HG03175 (cell line): ENCODE results near the gene STOX1.
"Not testable (repeated sequence)": the region's sequence is repeated elsewhere in the genome, so short reads cannot be mapped to it uniquely, and the experiment has no call there.

Experiments used
- ATAC-seq: cut with Tn5 transposase; IDR thresholded peaks from one replicate; pipeline ENCODE4 v1.9.1; 2021; ENCODE audit warnings: mild to moderate bottlenecking, moderate library complexity; ENCODE audit not compliant: unreplicated experiment

Gene STOX1

GRCh38 chr10:68826764-68827591 is at the start of gene STOX1:
Gene STOX1, plus strand, starts transcription at chr10:68827531. Its CDS starts 93 bp downstream, at chr10:68827624.
- ATAC-seq: peak; percentile 67

- no peak for ATAC-seq
Measured at GRCh38 chr10:68781613-68782574, 45.4 kb upstream of the STOX1 start.

- ATAC-seq: no peak
Measured at GRCh38 chr10:68784476-68784875, 42.9 kb upstream of the STOX1 start.

- ATAC-seq: no peak
Measured at GRCh38 chr10:68787813-68788212, 39.5 kb upstream of the STOX1 start.

- no peak for ATAC-seq
Measured at GRCh38 chr10:68790476-68790875, 36.9 kb upstream of the STOX1 start.

- no peak for ATAC-seq
Measured at GRCh38 chr10:68792115-68792514, 35.2 kb upstream of the STOX1 start.

GRCh38 chr10:68795886-68796532 is 31.3 kb upstream of the STOX1 start:
- no peak for ATAC-seq

GRCh38 chr10:68796605-68797004 is 30.7 kb upstream of the STOX1 start:
- no peak for ATAC-seq

GRCh38 chr10:68800211-68800610 is 27.1 kb upstream of the STOX1 start:
- no peak for ATAC-seq

GRCh38 chr10:68804692-68805091 is 22.6 kb upstream of the STOX1 start:
- ATAC-seq: no peak

GRCh38 chr10:68810830-68811229 is 16.5 kb upstream of the STOX1 start:
- ATAC-seq: not testable (repeated sequence)

GRCh38 chr10:68811314-68812009 is 15.9 kb upstream of the STOX1 start:
- no peak for ATAC-seq

- no peak for ATAC-seq
Measured at GRCh38 chr10:68812420-68812819, 14.9 kb upstream of the STOX1 start.

- ATAC-seq: no peak
Measured at GRCh38 chr10:68813559-68813958, 13.8 kb upstream of the STOX1 start.

- no peak for ATAC-seq
Measured at GRCh38 chr10:68816796-68817412, 10.4 kb upstream of the STOX1 start.

- ATAC-seq: not testable (repeated sequence)
Measured at GRCh38 chr10:68820359-68820758, 7.0 kb upstream of the STOX1 start.

GRCh38 chr10:68822626-68823025 is 4.7 kb upstream of the STOX1 start:
- ATAC-seq: not testable (repeated sequence)

GRCh38 chr10:68827592-68827959 is 245 bp downstream of the STOX1 start:
- ATAC-seq: peak; percentile 36

GRCh38 chr10:68828083-68828601 is 811 bp downstream of the STOX1 start:
- peak; percentile 50 for ATAC-seq

- no peak for ATAC-seq
Measured at GRCh38 chr10:68828833-68829232, 1.5 kb downstream of the STOX1 start.
